K562 (cell line): ENCODE measurements around the gene PRR35. TPM values are rescaled to one million over a fixed set of nuclear protein-coding genes. Genes with fewer than 3 reads are reported as not detected.
A peak's percentile ranks its signal among the peaks of the same experiment; 100 is the strongest.

ENCODE experiments used
- FOXK1 ChIP-seq: sonication (generic); formaldehyde crosslinking; IDR thresholded peaks from 2 replicates; pipeline ENCODE4 v1.8.0; 2022; ENCODE audit warnings: missing genetic modification reagents, mild to moderate bottlenecking, borderline replicate concordance
- MCM2 ChIP-seq: fragments of 450-650 bp; IDR thresholded peaks from 2 replicates; pipeline ENCODE4 v1.6.1; 2017; ENCODE audit warnings: low read depth, mild to moderate bottlenecking
- NCOA4 ChIP-seq: fragments of 450-650 bp; IDR thresholded peaks from 2 replicates; pipeline ENCODE4 v1.6.1; 2018; ENCODE audit warnings: mild to moderate bottlenecking; ENCODE audit not compliant: partially characterized antibody
- RBM25 ChIP-seq: fragments of 200-400 bp; formaldehyde crosslinking; IDR thresholded peaks from 2 replicates; pipeline ENCODE4 v1.6.1; 2018; ENCODE audit warnings: low read length, low read depth, moderate library complexity; ENCODE audit not compliant: severe bottlenecking
- ZC3H4 ChIP-seq: sonication (generic); formaldehyde crosslinking; IDR thresholded peaks from 2 replicates; pipeline ENCODE4 v1.9.0; 2021; ENCODE audit warnings: missing genetic modification reagents, borderline replicate concordance
- ZNF507 ChIP-seq: conservative IDR thresholded peaks from 2 replicates; pipeline ENCODE4 v1.6.1; 2017; ENCODE audit warnings: missing genetic modification characterization, missing compliant biosample characterization
- ZNF764 ChIP-seq: fragments of 250-450 bp; sonication (Bioruptor Pico); IDR thresholded peaks from 2 replicates; pipeline ENCODE4 v1.4.0; 2020; ENCODE audit warnings: low read depth, mild to moderate bottlenecking, moderate library complexity
- ZNF79 ChIP-seq: fragments of 250-450 bp; sonication (Bioruptor Pico); IDR thresholded peaks from 2 replicates; pipeline ENCODE4 v1.4.0; 2020; ENCODE audit warnings: low read depth, mild to moderate bottlenecking, moderate library complexity
- polyA plus RNA-seq, 8 experiments: library from polyadenylated mRNA; depleted of rRNA in 4 of 8; stranded (reverse) in 5 of 8; unstranded in 3 of 8; fragments of >200 nt; fragmentation: Nextera tagmentation in 2 of 8; fragmentation: Illumina TruSeq in 1 of 8; extraction: Ambion mirVana in 2 of 8; extraction: Trizol in 1 of 8; gene quantifications; 2 replicates each; pipeline versions ENCODE4 v1.2.1 to v1.2.3, GENCODE V29; 2011 to 2014; ENCODE audit warnings: inconsistent platforms in 1 of 8, missing spikeins in 1 of 8
- total RNA-seq, 7 experiments: library from RNA; depleted of rRNA in 6 of 7; stranded (reverse); fragments of >200 nt in 6 of 7; fragmentation: Illumina TruSeq in 2 of 7; extraction: Trizol in 2 of 7; gene quantifications; 2 replicates each; pipeline versions ENCODE4 v1.2.1 to v1.2.3, GENCODE V29; 2011 to 2021; ENCODE audit warnings: low replicate concordance in 1 of 7
- TF ChIP-seq, protein P1 (sequence below): sonication (generic); formaldehyde crosslinking; IDR thresholded peaks from 2 replicates; pipeline ENCODE4 v1.8.1; 2023; ENCODE audit warnings: mild to moderate bottlenecking, missing genetic modification reagents
- TF ChIP-seq, protein P2 (sequence below), 2 experiments: IDR thresholded peaks; 2 replicates each; pipeline ENCODE4 v1.6.1; 2012; ENCODE audit warnings: improper control_type of control experiment in 2 of 2, low read depth in 2 of 2, low read length in 2 of 2, borderline replicate concordance in 1 of 2
- TF ChIP-seq, protein P3 (sequence below): fragments of 450-650 bp; IDR thresholded peaks from 2 replicates; pipeline ENCODE4 v1.6.1; 2016
- TF ChIP-seq, protein P4 (sequence below), 3 experiments: IDR thresholded peaks in 2 of 3; conservative IDR thresholded peaks in 1 of 3; 2 replicates each; pipeline ENCODE4 v1.5.1; 2011 to 2012; ENCODE audit warnings: low read length in 3 of 3, mild to moderate bottlenecking in 3 of 3, control low read depth in 2 of 3, improper control_type of control experiment in 1 of 3, inconsistent platforms in 1 of 3, low read depth in 1 of 3, mixed read lengths in 1 of 3, moderate library complexity in 1 of 3; ENCODE audit not compliant: insufficient read depth in 2 of 3
- TF ChIP-seq, protein P5 (sequence below), 2 experiments: IDR thresholded peaks; 2 replicates each; pipeline ENCODE4 v1.6.1; 2011; ENCODE audit warnings: borderline replicate concordance in 1 of 2, control low read depth in 1 of 2, low read depth in 1 of 2, low read length in 1 of 2, mild to moderate bottlenecking in 1 of 2, mixed read lengths in 1 of 2, moderate library complexity in 1 of 2; ENCODE audit not compliant: insufficient read depth in 1 of 2, insufficient read length in 1 of 2, poor library complexity in 1 of 2, severe bottlenecking in 1 of 2; ENCODE audit errors: extremely low read depth in 1 of 2
- TF ChIP-seq, protein P6 (sequence below): fragments of 250-450 bp; sonication (Bioruptor Pico); IDR thresholded peaks from 2 replicates; pipeline ENCODE4 v1.8.0; 2021; ENCODE audit warnings: moderate library complexity, mild to moderate bottlenecking, inconsistent platforms

PRR35 gene
- total and polyA plus RNA-seq, 9 of the 15 experiments (the other 6 are each of a cell fraction or from before 2014, with no cell fraction given), result 0.17 to 0.45 (median 0.21) TPM; not detected in 5

DNA sequence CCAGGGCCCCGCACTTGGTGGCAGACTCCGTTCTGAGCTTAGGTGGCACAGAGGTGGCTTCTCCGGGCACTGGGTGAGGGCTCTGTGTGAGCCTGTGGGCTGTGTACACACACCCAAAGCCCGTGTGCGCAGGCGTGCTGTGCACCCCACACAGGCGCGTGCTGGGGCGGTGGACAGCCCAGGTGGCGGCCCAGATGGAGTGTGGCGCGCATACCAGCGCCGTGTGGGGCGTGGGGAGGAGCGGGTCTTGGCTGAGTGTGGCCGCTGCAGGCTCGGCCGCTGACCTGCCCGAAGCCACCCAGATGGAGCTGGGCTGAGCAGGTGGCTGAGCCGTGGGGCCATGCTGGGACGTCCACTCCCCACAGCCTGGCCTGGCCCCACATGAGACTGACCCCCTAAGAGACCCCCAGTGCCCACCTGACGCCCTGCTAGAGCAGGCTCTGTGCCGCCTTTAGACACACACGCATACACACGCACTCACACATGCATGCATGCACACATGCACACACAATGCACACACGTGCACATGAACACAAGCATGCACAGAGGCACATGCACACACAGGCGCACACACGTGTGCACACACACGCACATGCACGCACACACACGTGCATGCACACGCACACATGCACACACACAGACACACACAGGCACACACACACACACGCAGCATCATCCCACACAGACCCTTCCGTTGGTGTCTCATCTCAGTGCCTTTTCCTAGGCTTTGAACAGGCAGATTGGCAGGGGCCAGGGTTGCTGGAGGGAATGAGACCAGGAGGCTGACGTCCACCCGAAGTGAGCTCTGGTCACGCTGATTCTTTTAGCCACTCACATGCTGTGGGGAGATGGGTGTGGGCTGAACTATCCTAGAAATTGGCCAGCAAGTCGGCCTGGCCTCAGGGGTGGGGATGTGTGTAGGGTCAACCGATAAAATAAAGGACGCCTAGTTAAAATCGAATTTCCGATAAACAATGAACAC is 2.1 kb downstream of the PRR35 start (continued):
- TF ChIP-seq, protein P1, sequence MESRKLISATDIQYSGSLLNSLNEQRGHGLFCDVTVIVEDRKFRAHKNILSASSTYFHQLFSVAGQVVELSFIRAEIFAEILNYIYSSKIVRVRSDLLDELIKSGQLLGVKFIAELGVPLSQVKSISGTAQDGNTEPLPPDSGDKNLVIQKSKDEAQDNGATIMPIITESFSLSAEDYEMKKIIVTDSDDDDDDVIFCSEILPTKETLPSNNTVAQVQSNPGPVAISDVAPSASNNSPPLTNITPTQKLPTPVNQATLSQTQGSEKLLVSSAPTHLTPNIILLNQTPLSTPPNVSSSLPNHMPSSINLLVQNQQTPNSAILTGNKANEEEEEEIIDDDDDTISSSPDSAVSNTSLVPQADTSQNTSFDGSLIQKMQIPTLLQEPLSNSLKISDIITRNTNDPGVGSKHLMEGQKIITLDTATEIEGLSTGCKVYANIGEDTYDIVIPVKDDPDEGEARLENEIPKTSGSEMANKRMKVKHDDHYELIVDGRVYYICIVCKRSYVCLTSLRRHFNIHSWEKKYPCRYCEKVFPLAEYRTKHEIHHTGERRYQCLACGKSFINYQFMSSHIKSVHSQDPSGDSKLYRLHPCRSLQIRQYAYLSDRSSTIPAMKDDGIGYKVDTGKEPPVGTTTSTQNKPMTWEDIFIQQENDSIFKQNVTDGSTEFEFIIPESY (CRISPR knock-in tag), result peak; percentile 80
- TF ChIP-seq, protein P2, sequence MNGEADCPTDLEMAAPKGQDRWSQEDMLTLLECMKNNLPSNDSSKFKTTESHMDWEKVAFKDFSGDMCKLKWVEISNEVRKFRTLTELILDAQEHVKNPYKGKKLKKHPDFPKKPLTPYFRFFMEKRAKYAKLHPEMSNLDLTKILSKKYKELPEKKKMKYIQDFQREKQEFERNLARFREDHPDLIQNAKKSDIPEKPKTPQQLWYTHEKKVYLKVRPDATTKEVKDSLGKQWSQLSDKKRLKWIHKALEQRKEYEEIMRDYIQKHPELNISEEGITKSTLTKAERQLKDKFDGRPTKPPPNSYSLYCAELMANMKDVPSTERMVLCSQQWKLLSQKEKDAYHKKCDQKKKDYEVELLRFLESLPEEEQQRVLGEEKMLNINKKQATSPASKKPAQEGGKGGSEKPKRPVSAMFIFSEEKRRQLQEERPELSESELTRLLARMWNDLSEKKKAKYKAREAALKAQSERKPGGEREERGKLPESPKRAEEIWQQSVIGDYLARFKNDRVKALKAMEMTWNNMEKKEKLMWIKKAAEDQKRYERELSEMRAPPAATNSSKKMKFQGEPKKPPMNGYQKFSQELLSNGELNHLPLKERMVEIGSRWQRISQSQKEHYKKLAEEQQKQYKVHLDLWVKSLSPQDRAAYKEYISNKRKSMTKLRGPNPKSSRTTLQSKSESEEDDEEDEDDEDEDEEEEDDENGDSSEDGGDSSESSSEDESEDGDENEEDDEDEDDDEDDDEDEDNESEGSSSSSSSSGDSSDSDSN (IDR thresholded peaks at IDR 0.05; ENCODE audit: borderline replicate concordance in 1 of 2, low read depth in 2 of 2, low read length in 2 of 2), result no peak
- TF ChIP-seq ZNF79 (CRISPR knock-in tag), result no peak
- TF ChIP-seq RBM25, result no peak
- TF ChIP-seq, protein P3, sequence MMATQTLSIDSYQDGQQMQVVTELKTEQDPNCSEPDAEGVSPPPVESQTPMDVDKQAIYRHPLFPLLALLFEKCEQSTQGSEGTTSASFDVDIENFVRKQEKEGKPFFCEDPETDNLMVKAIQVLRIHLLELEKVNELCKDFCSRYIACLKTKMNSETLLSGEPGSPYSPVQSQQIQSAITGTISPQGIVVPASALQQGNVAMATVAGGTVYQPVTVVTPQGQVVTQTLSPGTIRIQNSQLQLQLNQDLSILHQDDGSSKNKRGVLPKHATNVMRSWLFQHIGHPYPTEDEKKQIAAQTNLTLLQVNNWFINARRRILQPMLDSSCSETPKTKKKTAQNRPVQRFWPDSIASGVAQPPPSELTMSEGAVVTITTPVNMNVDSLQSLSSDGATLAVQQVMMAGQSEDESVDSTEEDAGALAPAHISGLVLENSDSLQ, result no peak
- no peak for TF ChIP-seq MCM2
- TF ChIP-seq ZNF764, result no peak
- TF ChIP-seq FOXK1 (CRISPR knock-in tag), result no peak
- TF ChIP-seq, protein P4, sequence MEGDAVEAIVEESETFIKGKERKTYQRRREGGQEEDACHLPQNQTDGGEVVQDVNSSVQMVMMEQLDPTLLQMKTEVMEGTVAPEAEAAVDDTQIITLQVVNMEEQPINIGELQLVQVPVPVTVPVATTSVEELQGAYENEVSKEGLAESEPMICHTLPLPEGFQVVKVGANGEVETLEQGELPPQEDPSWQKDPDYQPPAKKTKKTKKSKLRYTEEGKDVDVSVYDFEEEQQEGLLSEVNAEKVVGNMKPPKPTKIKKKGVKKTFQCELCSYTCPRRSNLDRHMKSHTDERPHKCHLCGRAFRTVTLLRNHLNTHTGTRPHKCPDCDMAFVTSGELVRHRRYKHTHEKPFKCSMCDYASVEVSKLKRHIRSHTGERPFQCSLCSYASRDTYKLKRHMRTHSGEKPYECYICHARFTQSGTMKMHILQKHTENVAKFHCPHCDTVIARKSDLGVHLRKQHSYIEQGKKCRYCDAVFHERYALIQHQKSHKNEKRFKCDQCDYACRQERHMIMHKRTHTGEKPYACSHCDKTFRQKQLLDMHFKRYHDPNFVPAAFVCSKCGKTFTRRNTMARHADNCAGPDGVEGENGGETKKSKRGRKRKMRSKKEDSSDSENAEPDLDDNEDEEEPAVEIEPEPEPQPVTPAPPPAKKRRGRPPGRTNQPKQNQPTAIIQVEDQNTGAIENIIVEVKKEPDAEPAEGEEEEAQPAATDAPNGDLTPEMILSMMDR (IDR thresholded peaks at IDR 0.05 in 2 of 3, conservative IDR thresholded peaks at IDR 0.05 in 1 of 3; ENCODE audit: insufficient read depth in 2 of 3, low read depth in 1 of 3, low read length in 3 of 3), result no peak
- no peak for TF ChIP-seq NCOA4
- TF ChIP-seq ZNF507 (tag), result no peak
- TF ChIP-seq ZC3H4, result no peak
- TF ChIP-seq, protein P5, sequence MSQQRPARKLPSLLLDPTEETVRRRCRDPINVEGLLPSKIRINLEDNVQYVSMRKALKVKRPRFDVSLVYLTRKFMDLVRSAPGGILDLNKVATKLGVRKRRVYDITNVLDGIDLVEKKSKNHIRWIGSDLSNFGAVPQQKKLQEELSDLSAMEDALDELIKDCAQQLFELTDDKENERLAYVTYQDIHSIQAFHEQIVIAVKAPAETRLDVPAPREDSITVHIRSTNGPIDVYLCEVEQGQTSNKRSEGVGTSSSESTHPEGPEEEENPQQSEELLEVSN (IDR thresholded peaks at IDR 0.05; ENCODE audit: borderline replicate concordance in 1 of 2, extremely low read depth in 1 of 2, insufficient read depth in 1 of 2, insufficient read length in 1 of 2, low read depth in 1 of 2, low read length in 1 of 2, poor library complexity in 1 of 2, severe bottlenecking in 1 of 2), result peak in 1 of 2 experiments; percentile 10
- TF ChIP-seq, protein P6, sequence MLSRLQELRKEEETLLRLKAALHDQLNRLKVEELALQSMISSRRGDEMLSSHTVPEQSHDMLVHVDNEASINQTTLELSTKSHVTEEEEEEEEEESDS (CRISPR knock-in tag), result no peak
